Activated naive CD4-positive, alpha-beta T cell (primary cell): ENCODE measurements around the gene PDZRN4.
"Not testable (repeated sequence)": the region's sequence is repeated elsewhere in the genome, so short reads cannot be mapped to it uniquely, and the experiment has no call there.

Source experiments
- DNase-seq, 4 experiments: peaks; one replicate each; lab custom pipeline; 2025; lab: John Stamatoyannopoulos, UW

Gene PDZRN4

GRCh38 chr12:41511247-41511646 lies 323.1 kb downstream of the PDZRN4 start:
- DNase-seq = no peak

GRCh38 chr12:41512497-41512896 lies 324.4 kb downstream of the PDZRN4 start:
- DNase-seq = no peak

- DNase-seq = no peak
These were observed 326.1 kb downstream of the PDZRN4 start for GRCh38 chr12:41514021-41514777.

- DNase-seq = no peak
These were observed 326.8 kb downstream of the PDZRN4 start for GRCh38 chr12:41514907-41515306.

- DNase-seq = no peak
These were observed 327.8 kb downstream of the PDZRN4 start for GRCh38 chr12:41515953-41516352.

GRCh38 chr12:41520869-41521268 lies 332.7 kb downstream of the PDZRN4 start:
- no peak for DNase-seq

GRCh38 chr12:41521872-41522379 lies 333.8 kb downstream of the PDZRN4 start:
- no peak for DNase-seq

GRCh38 chr12:41527062-41527461 lies 338.9 kb downstream of the PDZRN4 start:
- no peak for DNase-seq

- no peak for DNase-seq
These were observed 339.5 kb downstream of the PDZRN4 start for GRCh38 chr12:41527534-41528116.

- DNase-seq = no peak
These were observed 340.8 kb downstream of the PDZRN4 start for GRCh38 chr12:41528874-41529273.

GRCh38 chr12:41530441-41530840 lies 342.3 kb downstream of the PDZRN4 start:
- DNase-seq = no peak

GRCh38 chr12:41531147-41531829 lies 343.2 kb downstream of the PDZRN4 start:
- no peak for DNase-seq

- DNase-seq = no peak
These were observed 344.0 kb downstream of the PDZRN4 start for GRCh38 chr12:41532072-41532471.

GRCh38 chr12:41536813-41537490 lies 348.8 kb downstream of the PDZRN4 start:
- DNase-seq = no peak

GRCh38 chr12:41537522-41537921 lies 349.4 kb downstream of the PDZRN4 start:
- no peak for DNase-seq

GRCh38 chr12:41545761-41546160 lies 357.6 kb downstream of the PDZRN4 start:
- no peak for DNase-seq

GRCh38 chr12:41547071-41547470 lies 359.0 kb downstream of the PDZRN4 start:
- DNase-seq = not testable (repeated sequence)

- no peak for DNase-seq
These were observed 360.8 kb downstream of the PDZRN4 start for GRCh38 chr12:41548926-41549325.

GRCh38 chr12:41552588-41552987 lies 364.5 kb downstream of the PDZRN4 start:
- DNase-seq = no peak

- no peak for DNase-seq
These were observed 368.1 kb downstream of the PDZRN4 start for GRCh38 chr12:41556176-41556575.

GRCh38 chr12:41557344-41557743 lies 369.2 kb downstream of the PDZRN4 start:
- DNase-seq = no peak

GRCh38 chr12:41558671-41559070 lies 370.6 kb downstream of the PDZRN4 start:
- no peak for DNase-seq
